Hypothalamus (tissue), 51 donors: ENCODE measurements around the gene AIF1L.
"Not testable (repeated sequence)": the region's sequence is repeated elsewhere in the genome, so short reads cannot be mapped to it uniquely, and the experiment has no call there.

Source experiments
- DNase-seq, 51 donors: peaks; one replicate each; lab custom pipeline; 2025; lab: John Stamatoyannopoulos, UW

The AIF1L gene

DNA sequence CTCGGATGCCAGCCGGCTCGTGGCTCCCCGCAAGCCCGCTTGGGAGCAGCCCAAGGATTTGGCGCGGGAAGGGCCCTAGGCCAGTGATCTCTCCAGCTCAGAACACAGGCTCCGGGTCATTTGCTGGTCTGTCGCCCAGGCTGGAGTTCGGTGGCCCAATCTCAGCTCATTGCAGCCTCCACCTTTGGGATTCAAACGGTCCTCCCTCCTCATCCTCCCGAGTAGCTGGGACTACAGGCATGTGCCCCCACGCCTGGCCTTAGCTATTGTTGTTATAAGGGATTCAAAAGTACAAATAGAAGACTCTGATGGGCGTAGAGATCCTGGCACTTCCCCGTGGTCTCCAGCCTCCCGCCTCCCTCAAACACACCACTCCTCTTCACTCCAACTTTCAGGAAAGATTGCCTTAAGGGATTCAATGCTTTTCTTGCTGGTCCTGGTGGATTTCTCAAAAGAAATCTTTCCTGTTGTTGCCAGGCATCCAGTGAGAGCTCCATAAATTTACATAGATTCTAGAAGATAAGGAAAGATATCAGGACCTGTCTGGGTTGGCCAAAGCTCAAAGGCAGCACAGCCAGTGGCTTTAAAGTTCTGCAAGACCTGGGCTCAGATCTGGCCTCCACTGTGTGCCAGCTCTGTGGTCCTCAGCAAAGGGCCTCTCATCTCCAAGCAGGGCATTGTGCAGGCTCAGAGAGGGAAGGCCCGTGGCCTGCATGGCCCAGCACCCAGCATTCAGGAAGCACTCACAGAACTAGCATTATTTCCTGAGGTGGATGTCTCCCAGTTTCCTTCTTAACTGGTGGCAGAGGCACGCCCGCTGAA lies 1.0 kb downstream of the AIF1L start:
- peak in 3 of 51 donors; percentile 12 to 42 (median 42) for DNase-seq

DNA sequence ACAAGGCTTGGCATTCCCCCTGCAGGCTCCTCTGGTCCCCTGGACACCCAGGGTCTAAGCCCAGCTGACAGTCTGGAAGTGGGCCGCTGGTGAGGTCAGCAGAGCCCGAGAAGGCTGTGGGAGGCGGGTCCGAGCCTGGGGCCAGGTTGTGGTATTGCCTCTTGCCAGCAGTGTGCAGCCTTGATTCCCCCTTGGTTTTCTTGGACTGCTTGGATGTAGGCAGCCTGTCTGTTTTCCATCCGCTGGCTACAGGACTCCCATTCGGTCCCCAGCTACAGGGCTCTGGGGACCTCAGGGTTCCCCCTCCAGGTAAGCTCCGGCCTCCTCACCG lies 1.6 kb downstream of the AIF1L start:
- peak in 17 of 51 donors; percentile 9 to 52 (median 27) for DNase-seq

DNA sequence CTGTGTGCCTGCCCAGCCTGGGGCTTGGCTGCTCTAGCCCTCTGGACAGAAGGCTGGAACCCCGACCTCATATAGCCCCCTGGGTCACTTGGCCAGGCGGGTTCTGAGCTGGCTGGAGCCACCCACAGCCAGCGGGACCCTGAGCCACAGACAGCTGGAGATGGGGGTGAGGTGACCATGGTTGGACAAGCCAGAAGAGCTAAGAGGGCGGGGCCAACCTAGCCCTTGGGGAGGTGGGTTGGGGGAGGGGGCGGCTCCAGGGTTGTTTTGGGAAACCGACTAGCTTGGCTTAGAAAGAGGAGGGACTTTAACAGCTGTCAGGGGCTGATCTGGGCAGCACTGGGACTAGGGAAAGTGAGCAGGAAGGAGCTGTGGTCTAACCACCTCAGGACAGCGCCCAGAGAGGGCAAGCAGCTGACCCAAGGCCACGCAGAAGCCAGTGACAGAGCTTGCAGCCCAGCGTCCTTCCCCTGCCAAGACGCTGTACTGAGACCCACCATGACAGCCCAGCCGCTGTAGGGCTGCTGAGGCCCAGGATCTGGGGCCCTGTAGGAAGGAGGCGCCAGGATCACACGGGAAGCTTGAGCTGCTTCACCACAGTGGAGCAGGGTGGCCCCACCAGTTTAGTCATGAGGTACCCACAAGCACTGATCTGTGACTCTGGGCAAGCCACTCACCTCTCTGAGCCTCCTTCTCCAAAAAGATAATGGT lies 2.2 kb downstream of the AIF1L start:
- no peak for DNase-seq

DNA sequence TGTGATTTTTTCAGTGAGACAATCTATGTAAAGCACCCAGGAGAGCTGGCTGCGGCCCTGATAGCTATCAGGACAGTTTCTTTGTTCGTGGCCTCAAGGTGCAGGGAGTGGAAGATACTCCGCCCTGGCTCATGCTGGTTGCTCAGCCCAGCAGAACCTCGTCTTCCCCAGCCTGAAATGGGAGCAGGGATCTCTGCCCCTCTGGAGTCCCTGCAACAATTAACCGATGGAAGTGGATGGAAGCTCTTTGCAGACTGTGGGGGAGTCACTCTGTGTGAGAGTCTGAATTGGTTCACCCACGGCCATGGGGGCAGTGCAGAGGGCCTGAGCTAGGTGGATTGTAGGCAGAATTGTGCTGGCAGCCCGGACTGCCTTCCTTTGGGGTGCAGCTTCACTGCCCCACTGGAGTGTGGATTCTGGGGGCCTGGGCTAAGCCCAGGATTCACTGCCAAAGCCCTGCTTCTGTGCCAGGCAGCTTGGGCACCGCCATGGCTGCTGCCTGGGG lies 2.8 kb downstream of the AIF1L start:
- no peak for DNase-seq

DNA sequence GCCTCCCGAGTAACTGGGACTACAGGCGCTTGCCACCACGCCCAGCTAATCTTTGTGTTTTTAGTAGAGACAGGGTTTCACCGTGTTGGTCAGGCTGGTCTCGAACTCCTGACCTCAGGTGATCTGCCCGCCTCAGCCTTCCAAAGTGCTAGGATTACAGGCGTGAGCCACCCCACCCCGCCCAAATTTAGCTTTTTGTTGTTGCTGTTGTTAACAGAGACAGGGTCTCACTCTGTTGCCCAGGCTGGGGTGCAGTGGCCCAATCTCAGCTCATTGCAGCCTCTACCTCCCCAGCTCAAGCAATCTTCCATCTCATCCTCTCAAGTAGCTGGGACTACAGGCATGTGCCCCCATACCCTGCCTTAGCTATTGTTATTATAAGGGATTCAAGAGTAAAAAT lies 3.5 kb downstream of the AIF1L start:
- not testable (repeated sequence) for DNase-seq

DNA sequence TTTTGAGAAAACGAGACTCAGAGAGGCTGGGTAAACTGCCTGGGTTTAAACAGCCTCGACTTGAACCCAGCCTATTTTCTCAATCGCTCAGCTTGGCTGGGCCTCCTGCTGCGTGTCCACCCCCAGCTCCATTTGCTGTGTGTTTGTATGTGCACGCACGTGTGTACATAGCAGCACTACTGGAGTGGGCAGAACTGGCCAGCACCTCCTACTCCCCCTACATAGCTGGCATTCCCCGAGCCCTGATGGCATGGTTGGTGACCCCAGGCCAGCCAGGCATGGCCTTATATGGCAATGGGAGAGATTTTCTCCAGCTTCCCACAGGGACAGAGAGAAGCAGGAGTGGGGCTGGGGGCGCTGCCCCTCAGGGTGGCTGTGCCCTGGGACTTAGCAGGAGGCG lies 4.1 kb downstream of the AIF1L start:
- no peak for DNase-seq

DNA sequence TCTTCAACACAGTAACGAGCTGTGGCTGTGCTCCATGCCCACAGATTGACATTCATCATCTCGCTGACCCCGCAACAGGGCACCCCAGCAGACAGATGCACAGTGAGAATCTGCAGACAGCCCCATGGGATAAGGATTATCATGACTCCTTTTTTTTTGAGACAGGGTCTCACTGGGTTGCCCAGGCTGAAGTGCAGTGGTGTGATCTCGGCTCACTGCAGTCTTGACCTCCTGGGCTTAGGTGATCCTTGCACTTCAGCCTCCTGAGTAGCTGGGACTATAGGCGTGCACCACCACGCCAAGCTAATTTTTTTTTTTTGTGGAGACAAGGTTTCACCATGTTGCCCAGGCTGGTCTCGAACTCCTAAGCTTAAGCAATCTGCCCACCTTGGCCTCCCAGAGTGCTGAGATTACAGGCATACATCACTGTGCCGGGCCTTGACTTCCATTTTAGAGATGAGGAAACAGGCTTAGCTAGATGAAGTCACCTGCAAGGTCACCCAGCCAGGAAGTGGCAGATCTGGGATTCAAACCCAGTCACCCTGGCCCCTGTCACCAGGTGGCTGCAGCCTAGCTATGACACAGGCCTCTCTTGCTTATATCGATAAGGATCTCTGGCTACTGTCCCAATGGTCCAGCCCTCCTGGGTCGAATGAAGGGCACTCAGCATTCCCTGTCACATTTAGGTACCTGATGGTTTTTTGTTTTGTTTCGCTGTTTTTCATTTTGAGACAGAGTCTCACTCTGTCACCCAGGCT lies 5.1 kb downstream of the AIF1L start:
- DNase-seq, result no peak

DNA sequence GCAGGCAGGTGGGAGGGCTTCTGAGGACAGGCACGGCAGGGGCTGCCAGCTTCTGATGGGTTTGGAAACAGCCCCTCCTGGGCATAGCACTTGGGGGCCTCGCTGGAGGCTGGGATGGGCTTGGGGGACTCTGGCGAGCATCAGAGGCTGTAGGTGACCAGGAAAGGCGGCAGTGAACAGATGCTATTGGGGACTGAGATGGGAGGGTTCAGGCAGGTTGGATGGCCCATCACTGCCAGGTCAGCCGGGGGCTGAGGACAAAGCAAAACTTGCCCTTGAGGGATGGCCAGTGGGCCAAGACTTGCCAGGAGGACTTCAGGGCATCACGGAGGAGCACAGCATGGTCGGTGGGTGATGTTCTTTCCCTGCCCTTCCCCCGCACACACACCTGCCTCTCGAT lies 6.7 kb downstream of the AIF1L start:
- no peak for DNase-seq

DNA sequence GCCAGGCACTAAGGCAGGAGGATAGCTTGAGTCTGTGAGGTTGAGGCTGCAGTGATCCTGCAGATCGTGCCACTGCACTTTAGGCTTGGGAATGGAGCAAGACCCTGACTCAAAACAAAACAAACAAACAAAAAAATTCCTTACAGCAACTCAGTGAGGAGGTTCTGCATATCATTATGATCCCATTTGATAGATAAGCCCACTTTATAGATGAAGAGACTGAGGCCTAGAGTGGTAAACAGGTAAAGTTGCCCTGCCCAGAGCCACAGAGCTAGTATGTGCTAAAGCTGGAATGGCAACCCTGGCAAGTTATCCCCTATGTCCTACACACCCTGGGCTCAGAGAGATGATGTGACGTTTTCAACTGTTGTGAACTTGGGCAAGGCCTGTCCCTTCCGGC lies 7.2 kb downstream of the AIF1L start:
- DNase-seq, result no peak

DNA sequence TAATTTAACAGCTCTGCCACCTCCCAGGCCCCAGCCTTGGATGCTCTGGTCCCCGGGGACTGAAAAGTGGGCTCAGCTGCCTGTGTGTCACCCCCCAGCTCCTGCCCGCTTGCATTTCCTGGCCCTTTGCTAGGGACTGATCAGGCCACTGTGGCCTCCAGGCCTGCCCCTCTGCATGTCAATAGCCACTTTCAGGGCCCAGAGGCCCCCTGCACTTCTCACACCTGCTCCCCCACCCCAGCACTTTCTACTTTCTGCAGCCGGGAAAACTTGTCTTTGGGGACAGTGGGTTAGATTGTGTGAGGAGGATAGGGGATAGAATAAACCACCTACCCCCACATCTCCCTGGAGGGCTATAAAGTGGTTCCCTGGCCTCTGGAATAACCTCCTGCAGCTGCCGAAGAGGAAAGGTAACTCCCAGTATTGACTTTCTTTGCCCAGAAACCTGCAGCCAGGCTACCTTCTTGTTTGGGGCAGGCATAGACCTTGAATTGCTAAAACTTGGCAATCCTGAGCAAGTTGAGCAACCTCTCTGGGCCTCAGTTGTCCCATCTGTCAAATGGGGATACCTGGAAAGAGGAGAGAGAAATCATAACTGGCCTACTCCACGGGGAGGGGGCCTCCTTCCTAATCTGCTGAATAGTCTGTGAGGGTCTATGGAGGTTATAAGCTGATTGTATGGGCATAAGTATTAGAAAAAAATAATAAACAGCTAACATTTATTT lies 7.8 kb downstream of the AIF1L start:
- no peak for DNase-seq

DNA sequence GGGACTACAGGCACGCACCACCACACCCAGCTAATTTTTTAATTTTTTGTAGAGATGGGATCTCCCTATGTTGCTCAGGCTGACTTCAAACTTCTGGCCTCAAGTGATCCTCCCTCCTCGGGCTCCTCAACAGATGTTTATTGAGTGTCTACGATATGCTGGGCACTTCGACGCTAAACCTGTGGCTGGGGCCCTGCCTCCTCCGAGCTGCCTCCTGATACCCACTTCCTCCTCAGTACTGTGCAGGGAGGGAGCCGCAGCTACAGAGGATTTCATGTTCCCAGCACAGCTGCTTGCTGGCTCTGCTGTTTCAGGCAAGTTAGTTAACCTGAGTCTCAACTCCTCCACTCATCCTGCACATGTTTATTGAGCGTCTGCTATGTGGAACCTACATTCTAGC lies 9.6 kb downstream of the AIF1L start:
- no peak for DNase-seq

DNA sequence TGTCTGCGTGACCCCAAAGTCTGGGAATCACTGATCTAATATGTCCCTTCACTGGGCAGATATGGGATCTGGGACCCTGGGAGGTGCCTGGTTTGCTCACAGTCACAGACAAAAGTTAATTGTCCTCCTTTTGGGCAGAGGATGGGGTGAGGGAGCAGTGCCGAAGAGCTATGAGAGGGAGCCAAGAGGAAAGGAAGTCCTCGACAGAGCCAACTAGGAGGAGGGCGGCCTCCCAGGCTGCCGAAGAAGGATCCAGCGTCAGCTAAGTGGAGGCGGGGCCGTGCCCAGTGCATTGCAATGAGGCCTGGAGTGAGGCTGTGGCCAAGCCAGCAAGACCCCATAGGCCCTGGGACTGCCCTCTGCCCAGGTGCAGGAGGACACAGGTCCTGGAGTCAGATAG lies 11.4 kb downstream of the AIF1L start:
- peak in 28 of 51 donors; percentile 7 to 68 (median 38) for DNase-seq

DNA sequence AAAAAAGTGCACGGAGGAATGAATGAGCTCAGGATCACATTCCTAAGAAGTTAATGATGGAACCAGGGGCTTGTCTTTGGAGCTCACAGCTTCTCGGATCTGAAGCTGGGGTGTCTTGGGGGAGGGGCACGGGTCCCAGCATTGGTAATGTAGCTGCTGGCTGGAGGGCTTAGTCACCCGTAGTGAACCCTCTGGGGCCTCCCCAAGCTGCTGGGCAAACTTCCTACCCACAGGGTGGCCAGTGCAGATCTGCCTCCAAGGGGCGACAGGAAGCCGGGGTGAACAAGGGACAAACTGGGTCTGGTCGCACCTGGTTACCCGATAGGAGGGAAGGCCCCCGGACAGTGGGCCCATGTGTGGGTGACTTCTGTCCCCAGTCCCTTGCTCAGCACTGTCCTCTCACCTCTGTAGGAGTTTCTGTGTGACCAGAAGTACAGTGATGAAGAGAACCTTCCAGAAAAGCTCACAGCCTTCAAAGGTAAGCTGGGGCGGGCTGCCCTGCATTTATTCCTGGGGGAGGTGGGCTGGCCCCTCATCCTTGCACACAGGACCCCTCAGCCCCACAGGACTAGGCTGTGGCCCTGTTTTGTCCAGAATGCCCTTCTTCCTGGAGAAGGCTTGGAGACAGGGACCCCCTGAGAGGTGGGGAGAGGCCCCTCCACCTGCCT lies 15.0 kb downstream of the AIF1L start:
- peak in 1 of 51 donors; percentile 38 for DNase-seq

DNA sequence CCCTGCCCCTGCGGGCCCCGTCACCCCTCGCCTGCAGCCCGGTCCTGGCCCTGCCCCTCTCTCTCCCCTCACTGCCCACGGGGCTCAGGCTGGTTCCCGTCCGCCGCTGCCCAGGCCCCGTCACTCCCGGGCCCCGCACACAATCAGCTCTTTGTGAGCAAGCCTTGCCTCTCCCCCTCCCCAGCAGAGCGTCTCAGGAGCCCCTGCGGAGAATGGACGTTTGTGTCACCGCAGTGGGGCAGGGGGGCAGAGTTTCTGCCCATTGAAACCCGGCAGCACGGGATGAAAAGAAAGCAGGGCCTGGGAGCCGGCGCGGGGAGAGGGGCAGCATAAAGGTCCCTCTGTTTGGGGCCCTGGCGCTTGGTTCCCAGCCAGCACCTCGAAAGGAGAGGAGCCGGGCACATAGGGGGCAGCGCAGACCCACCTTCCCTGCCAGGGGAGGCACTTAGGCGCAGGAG lies 15.6 kb downstream of the AIF1L start:
- DNase-seq, result peak in 49 of 51 donors; percentile 39 to 97 (median 87)

DNA sequence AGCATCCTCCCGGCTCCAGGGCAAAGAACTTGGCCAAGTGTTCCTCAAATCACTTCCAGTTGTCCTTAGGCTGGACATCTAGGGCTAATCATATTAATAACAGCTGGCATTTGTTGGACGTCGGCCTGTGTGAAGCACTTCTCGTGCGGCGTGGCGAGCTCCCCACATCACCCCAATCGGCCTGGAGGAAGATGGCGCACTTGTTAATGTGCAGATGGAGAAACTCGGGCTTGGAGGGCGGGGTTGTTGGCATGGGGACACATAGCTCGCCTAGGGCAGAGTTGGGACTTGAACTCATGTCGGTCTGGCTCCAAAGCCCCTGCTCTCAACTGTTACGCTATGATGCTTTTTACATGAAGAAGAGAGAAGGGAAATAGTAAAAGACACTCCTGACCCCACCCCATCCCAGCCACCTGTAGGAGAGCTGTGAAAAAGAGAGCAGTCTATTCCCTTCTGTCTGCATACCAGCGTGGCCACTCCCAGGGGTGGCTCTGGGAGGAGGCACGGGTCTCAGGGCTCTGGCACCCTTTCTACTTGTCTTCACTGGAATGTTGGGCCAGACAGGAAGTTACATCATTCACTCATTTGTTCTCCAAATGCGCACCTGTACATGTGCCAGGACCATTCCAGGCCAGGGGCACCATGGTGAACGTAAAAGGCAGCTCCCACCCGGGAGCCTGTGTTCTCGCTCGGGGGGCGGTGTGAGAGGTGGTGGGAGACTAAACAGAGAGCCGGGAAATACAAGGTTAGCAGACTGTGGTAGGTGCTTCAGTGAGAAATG lies 16.2 kb downstream of the AIF1L start:
- peak in 11 of 51 donors; percentile 47 to 72 (median 55) for DNase-seq

DNA sequence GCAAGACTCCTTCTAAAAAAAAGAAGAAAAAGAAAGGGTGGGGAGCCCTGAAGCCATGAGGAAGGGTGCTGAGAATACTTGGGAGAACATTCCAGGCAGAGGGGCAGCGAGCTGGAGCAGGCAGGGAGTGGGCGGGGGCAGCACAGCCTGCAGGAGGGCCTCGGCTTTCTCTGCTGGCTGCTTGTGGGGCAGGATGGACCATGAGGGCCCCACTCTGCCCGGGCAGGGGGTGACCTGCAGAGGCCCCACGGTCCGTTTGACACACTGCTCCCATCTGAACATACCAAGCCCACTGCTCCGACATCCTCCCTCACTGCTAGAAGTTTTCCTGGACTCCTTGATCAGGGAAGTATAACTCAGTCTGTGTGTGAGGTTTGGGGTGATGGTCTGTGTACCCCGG lies 17.3 kb downstream of the AIF1L start:
- DNase-seq, result no peak

DNA sequence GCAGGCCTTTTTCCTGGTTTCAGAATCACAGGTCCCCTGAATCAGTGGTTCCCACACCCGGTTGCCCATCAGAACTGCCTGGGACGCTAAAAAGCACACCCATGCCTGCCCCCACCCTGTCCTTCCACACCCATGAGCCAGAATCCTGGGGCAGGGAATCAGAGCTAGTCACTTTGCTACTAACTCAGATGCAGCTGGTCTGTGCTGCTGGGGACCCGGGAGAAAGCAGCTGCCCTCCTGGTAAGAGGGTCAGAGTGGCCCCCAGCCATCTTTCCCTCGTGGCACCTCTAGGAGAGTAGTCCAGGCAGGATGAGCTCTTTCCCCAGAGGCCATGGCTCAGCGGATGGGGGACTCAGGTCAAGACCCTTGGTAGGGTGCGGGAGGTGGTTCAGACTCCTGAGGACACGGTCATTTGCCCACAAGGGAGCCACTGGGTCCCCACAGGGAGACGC lies 17.8 kb downstream of the AIF1L start:
- no peak for DNase-seq

DNA sequence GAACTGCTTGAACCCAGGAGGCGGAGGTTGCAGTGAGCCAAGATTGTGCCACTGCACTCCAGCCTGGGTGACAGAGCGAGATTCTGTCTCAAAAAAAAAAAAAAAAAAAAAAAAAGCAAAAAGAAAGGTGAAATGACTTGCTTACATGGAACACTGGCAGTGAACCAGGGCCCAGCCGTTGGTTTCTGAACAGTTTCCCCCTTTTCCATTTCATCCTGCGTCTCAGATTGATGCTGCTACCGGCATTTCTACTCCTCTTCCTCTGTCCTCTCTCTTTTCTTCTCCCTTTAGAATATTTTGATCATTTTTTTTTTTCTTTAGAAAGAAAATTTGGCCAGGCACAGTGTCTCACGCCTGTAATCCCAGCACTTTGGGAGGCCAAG lies 19.0 kb downstream of the AIF1L start:
- not testable (repeated sequence) for DNase-seq
